Activated CD8-positive, alpha-beta memory T cell treated with anti-CD3 and anti-CD28 coated beads for 4 hours (primary cell): Measurements from ENCODE around the gene ZNF283.
"Not testable (repeated sequence)": the region's sequence is repeated elsewhere in the genome, so short reads cannot be mapped to it uniquely, and the experiment has no call there.

Experiments
- DNase-seq, 2 donors: peaks; one replicate each; pipeline ENCODE4 v3.0.0-alpha.2; 2020; ENCODE audit warnings: low read depth in 2 of 2

The ZNF283 gene

DNA sequence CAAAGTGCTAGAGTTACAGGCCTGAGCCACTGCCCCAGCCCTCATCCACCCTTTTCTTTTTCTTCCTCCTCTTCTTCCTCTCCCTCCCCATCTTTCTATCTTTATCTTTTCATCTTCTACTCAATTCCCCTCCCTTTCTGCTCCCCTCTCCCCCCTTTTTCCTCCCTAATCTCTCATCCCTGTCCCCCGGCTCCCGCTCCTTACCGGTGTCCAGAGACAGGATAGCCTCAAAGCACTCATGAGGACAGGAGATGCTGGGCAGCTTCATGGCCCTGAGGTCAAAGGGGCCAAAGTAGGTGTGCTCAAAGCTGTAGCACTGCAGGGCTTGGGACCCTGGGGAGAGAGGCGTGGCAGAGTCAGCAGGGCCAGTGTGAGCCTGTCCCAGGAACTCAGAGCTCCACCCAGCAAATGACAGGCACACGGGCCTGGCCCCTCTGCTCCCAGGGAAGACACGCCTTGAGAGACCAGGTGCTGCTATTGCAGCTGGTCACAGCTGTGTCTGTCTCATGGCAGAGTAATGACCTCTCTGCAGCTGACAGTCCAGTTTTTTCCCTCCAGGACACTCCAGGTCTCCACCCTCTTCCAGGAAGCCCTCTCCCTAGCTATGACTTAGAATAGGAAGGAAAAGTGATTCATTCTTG lies 27.5 kb upstream of the ZNF283 start:
- no peak for DNase-seq

DNA sequence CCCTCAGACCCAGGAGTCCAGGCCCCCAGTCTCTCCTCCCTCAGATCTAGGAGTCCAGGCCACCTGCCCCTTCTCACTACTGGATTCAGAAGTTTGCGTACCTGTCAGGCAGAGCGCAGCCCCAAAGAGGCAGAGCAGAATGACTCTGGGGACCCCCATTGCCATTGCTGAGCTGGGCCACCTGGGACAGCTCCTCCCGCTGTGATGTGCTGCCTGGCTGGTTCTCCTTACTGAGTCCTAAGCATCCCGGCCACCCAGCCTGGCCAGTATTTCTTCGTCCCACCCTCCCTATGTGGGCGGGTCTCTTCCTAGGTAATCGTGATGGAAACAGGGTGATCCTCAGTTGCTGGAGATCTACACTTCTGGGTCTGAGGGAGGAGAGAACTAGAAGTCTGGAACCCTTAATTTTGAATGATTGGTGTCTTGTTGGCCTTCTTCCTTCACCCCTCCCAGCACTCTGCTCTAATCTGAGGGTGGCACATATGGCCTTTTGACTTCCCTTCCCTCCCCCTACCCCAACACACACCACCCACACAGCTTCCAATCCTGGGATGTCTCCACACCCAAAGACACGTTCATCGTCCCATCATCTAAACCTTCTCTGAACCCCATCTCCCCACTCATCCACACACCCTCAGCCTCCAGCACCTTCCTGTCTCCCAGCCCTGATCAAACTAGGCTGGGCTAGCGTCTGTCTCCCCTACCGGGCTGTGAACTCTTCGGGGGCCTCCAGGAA lies 24.7 kb upstream of the ZNF283 start, which contains the start of gene LYPD5:
LYPD5 (minus strand) TSS at position 232 of the 736 bp plus-strand sequence; CDS start at position 165, 67 bp downstream.
- no peak for DNase-seq

- no peak for DNase-seq
Observed at GRCh38 chr19:43804432-43804831, 22.7 kb upstream of the ZNF283 start.

DNA sequence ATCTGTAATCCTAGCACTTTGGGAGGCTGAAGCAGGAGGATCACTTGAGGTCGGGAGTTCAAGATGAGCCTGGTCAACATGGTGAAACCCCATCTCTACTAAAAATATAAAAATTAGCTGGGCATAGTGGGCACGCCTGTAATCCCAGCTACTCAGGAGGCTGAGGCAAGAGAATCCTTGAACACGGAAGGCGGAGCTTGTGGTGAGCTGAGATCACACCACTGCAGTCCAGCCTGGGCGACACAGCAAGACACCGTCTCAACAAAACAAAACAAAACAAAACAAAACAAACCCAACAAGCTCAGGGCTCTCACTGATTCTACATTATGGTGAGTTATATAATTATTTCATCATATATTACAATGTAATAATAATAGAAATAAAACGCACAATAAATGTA lies 20.7 kb upstream of the ZNF283 start:
- not testable (repeated sequence) for DNase-seq

DNA sequence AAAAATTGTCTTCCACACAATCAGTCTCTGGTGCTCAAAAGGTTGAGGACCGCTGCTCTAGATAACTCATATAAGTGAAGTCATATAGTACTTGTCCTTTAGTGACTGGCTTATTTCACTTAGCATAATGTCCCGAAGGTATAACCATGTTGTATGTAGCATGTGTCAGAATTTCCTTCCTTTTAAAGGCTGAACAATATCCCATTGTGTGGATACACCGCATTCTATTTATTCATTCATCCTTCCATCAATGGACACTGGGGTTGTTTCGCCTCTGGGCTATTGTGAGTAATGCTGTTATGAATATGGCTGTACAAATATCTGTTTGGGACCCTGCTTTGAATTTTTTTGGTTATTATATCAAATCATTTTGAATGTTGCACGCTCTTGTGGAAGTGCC lies 20.3 kb upstream of the ZNF283 start:
- DNase-seq = no peak

DNA sequence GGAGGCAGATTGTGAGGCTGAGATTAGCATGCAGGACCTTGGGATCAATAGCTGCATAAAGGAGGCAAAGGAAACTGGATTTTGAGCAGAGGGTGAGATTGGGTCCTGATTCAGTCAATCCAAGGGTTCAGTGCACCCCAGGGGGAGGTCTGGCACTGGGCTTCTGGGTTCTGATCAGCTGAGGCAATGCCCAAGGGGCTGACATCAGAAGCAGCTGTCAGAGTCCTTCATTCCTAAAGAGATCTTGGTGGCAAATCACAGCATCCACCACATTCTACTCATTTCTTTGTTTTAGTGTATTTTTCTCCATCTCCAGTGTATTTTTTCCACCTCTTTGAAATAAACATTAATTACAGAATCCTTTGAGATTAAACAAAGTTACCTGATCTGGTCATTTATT lies 19.5 kb upstream of the ZNF283 start:
- no peak for DNase-seq

DNA sequence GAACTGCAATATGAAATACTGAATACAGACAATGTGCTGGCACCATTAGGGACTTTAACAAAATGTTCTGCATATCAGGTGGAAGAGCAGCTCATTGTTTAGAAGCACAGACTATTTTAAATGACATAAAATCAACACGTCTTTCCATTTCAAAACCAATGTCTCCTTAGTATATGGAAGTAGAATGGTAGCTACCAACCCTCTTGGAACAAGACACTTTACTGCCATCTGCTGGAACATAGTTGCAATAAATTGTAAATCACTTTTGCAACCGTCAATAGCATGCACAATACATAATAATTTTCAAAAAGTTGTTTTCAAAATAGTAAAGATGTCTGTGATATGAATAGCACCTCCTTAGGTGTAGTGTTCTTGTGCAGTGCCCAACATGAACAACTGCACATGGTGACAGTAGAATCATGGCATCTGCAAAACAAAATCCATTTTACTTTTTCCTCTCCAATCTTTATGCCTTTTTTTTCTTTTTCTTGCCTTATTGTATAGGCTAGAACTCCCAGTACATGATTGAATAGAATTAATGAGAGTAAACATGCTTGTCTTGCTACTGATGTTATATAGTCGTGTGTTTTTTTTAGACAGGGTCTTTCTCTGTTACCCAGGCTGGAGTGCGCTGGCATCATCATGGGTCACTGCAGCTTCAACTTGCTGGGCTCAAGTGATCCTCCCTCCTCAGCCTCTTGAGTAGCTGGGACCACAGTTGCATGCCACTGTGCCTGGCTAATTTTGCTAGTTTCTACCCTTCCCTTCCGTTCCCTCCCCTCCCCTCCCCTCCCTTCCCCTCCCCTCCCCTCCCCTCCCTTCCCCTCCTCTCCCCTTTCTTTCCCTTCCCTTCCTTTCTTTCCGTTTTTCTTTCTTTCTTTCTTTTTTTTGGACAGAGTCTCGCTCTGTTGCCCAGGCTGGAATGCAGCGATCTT lies 17.1 kb upstream of the ZNF283 start:
- DNase-seq = no peak

DNA sequence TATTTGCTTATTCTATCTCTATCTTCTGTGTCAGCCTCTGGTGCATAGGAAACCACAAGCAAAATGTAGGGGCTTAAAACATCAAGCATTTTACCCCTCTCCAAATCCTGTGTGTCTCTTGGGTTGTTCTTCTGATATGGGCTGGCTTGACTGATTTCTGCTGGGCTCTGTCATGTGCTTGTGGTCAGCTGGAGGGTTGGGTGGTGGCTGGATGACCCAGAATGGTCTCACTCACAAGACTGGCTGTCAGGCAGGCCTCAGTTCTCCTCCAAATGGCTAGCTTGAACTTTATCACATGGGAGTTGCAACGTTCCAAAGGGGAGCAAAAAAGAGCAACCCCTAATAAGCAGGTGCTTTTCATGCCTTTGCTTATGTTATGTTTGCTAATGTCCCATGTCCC lies 15.3 kb upstream of the ZNF283 start:
- DNase-seq = no peak

DNA sequence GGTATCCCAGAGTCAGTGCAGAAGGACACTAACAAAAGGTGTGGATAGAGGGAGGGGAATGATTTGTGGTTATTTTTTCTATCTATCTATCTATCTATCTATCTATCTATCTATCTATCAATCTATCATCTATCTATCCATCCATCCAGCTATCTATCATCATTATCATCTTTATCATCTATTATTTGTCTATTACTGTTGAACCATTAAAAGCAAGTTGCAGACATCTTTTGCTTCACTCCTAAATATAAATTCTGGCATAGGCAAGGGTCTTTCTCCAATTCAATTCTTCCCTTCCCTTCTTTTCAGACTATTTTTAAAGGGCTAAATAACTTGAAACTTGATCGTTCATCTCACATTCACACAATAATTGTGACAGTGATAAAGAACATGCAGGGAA lies 14.9 kb upstream of the ZNF283 start:
- no peak for DNase-seq

DNA sequence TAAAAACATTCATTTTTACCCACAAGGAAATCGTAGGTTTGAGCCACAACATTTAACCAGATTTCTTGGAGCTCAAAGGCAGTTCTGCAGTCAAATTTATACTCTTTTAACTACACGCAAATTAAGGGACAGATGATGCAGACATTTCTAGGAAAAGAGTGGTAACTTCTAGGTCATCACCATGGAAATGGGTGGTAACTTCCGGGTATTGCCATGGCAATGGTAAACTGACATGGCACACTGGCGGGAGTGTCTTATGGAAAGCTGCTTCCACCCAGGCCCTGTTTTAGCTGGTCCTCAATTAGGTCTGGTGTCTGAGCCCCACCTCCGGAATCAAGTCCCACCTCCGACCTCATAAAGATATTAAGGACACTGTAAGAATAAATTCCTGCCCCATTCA lies 14.4 kb upstream of the ZNF283 start:
- DNase-seq = no peak

- DNase-seq = no peak
Observed at GRCh38 chr19:43814663-43815352, 12.3 kb upstream of the ZNF283 start.

DNA sequence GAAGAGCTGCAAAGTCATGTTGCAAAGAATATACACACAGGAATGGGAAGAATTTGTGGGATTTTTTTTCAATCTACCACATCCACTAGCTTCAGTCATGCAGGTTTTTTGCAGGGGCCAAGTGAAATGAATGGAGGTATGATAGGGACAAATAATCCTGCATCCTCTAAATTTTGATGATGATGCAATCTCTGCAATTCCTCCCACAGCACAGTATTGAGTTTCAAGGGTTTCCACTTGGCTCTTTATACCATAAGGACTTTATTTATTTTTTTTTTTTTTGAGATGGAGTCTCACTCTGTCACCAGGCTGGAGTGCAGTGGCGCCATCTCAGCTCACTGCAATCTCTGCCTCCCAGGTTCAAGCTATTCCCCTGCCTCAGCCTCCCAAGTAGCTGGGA lies 9.7 kb upstream of the ZNF283 start:
- DNase-seq = not testable (repeated sequence)

- no peak for DNase-seq
Observed at GRCh38 chr19:43818500-43818899, 8.6 kb upstream of the ZNF283 start.

GRCh38 chr19:43820098-43820883 lies 6.8 kb upstream of the ZNF283 start:
- no peak for DNase-seq

GRCh38 chr19:43820884-43821215 lies 6.3 kb upstream of the ZNF283 start:
- no peak for DNase-seq

DNA sequence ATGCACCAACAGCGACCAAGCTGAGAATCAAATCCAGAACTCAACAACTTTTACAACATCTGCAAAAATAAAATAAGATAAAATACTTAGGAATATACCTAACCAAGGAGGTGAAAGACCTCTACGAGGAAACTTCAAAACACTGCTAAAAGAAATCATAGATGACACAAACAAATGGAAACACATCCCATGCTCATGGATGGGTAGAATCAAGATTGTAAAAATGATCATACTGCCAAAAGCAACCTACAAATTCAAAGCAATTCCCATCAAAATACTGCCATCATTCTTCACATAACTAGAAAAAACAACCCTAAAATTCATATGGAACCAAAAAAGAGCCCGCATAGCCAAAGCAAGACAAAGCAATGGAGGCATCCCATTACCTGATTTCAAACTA lies 3.3 kb upstream of the ZNF283 start:
- DNase-seq = not testable (repeated sequence)

- DNase-seq = not testable (repeated sequence)
Observed at GRCh38 chr19:43824572-43824971, 2.5 kb upstream of the ZNF283 start.

DNA sequence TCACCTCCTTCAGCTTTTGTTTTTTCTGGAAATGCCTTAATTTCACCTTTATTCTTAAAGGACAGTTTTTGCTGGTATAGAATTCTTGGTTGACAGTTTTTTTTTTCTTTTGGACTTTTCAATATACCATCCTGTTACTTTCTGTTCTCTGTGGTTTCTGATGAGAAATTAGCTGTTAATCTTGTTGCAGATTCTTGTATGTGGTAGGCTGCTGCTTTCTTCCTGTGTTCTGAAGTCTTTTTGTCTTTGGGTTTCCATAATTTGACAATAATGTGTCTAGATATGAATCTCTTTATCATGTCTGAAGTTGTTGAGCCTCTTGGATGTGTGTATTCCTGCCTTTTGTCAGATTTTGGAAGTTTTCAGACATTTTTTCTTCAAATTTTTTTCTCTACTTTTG lies 12.0 kb downstream of the ZNF283 start:
- DNase-seq = no peak

DNA sequence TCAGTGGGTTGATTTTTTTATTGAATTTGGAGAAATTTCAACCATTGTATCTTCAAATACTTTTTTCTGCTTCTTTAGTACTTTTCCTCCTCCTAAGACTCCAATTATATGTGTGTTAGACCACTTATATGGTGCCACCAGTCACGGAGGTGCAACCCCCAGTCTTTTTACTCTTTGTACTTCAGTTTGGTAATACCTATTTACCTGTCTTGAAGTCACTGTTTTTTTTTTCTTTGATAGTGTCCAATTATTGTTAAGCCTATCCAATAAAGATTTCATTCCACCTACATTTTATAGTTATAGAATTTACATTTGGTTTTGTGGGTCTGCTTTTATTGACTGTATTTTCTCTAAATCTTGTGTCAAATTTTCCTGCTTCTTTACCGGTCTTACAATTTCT lies 14.9 kb downstream of the ZNF283 start:
- DNase-seq = no peak

DNA sequence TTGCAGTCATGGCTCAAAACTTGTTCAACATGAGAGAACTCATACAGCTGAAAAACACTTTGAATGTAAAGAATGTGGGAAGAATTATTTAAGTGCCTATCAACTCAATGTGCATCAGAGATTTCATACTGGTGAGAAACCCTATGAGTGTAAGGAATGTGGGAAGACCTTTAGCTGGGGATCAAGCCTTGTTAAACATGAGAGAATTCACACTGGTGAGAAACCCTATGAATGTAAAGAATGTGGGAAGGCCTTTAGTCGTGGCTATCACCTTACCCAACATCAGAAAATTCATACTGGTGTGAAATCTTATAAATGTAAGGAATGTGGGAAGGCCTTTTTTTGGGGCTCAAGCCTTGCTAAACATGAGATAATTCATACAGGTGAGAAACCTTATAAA lies 20.1 kb downstream of the ZNF283 start:
- no peak for DNase-seq

GRCh38 chr19:43847884-43848283 lies 20.8 kb downstream of the ZNF283 start:
- no peak for DNase-seq
